ENCODE measurements around the gene WDR36.
A peak's percentile ranks its signal among the peaks of the same experiment; 100 is the strongest.

Gene WDR36

DNA sequence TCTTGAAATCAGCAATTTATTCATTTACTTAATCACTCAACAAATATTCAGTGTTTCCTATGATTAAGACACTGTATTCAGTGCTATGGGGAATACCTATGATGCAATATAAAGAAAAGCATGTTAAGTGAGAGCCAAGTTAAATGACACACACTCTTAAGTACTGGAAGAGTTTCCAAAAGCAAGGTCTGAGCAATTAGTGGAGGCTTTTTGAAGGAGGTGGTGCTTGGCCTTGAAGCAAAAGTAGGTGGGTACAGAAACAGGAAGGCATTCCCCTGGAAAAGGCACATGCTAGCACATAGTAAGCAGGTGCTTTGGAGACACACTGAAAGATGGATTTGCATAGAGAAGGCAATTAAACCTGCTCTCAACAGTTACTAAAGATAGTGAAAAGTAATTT, 16.6 kb upstream of the WDR36 start:
- Mint-ChIP-seq H3K4me3 (no peak overlapping the region), H3K9me3 (no peaks in the 10 kb centered on the region), H3K27ac (no peak overlapping the region), H3K27me3 (ENCODE audit: low read depth) (peaks cover 58% of the 10 kb centered on the region), H3K36me3 (ENCODE audit: low read depth) (no peaks in the 10 kb centered on the region), H3K4me1 (ENCODE audit: low read depth) (peaks cover 13% of the 10 kb centered on the region)

DNA sequence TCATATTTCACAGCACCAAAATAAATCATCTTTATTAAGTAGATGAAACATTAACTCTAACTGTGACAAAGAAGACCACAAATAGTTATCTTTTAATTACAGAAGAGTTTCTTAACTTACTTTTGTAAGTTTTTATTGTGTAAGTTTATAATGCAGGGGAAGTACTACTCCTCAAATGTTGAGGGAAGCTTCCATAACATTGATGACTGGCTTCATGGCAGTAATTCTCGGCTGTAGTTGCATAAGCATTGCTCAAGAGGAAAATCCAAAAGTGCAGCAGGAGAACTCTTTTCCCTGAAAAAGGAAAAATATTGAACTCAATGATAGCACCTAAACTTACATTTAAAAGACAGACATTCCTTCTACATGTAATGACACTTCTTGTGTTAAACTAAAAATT, 16.1 kb upstream of the WDR36 start:
- H3K27ac Mint-ChIP-seq = no peak overlapping the region
- no peak overlapping the region for H3K4me3 Mint-ChIP-seq
- H3K9me3 Mint-ChIP-seq = no peaks in the 10 kb centered on the region
- H3K4me1 Mint-ChIP-seq (ENCODE audit: low read depth) = peaks cover 10% of the 10 kb centered on the region
- no peaks in the 10 kb centered on the region for H3K36me3 Mint-ChIP-seq (ENCODE audit: low read depth)
- peaks cover 55% of the 10 kb centered on the region for H3K27me3 Mint-ChIP-seq (ENCODE audit: low read depth)

DNA sequence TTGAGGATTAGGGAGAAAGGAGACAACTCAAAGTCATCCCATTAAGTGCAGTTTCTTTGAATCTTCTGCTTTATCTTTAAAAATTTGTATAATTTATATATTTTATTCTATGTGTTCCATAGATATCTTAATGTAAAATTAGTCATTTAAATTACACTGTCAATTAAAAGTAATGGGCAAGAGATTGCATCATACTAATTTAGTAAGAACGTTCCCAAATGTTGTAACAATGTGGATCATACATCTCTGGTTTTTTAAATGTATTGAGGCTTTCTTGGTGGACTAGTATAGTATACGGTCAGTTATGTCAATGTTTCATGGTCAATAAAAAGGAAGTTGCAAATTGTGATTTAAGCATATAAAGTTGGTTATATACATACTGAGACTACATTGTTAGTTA, 14.5 kb upstream of the WDR36 start:
- Mint-ChIP-seq H3K4me3 (no peak overlapping the region), H3K27ac (no peak overlapping the region), H3K36me3 (ENCODE audit: low read depth) (no peaks in the 10 kb centered on the region), H3K4me1 (ENCODE audit: low read depth) (peaks cover 7% of the 10 kb centered on the region), H3K9me3 (no peaks in the 10 kb centered on the region), H3K27me3 (ENCODE audit: low read depth) (peaks cover 51% of the 10 kb centered on the region)

DNA sequence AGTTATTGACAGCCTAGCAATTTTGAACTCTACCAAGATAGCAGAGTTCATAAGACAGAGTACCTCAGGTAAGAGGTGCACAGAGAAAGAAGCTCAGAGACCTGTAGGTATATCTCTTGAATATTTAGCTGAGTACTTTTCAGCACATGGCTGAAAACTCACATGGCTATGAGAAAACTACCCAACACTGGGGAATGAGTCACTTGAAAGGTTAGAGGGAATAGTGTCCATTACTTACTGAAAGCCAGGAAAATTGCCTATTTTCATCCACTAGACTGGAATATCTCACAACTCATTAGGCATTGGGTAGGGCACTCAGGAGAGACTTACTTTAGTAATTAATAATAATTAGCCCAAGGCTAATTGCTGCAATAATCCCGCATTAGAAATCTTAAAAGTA, 12.3 kb upstream of the WDR36 start:
- Mint-ChIP-seq H3K4me1 (ENCODE audit: low read depth) (no peaks in the 10 kb centered on the region), H3K4me3 (no peak overlapping the region), H3K27ac (no peak overlapping the region), H3K9me3 (no peaks in the 10 kb centered on the region), H3K27me3 (ENCODE audit: low read depth) (peaks cover 50% of the 10 kb centered on the region), H3K36me3 (ENCODE audit: low read depth) (no peaks in the 10 kb centered on the region)

DNA sequence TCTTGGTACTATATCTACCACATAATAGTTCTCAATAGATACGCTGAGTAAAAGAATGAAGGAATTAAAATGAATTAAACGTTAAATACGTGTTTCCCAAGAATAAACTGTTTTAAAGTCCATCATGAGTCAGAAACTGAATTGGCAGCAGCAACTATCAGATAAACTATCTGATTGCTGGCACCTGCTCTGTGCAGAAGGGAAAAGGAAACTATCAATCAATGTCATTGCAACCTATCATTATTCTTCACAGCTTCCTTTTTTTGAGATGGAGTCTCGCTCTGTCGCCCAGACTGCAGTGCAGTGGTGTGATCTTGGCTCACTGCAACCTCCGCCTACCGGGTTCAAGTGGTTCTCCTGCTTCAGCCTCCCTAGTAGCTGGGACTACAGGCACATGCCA, 8.8 kb upstream of the WDR36 start:
- Mint-ChIP-seq H3K4me1 (ENCODE audit: low read depth) (no peaks in the 10 kb centered on the region), H3K36me3 (ENCODE audit: low read depth) (no peaks in the 10 kb centered on the region), H3K27me3 (ENCODE audit: low read depth) (peaks cover 40% of the 10 kb centered on the region), H3K9me3 (no peaks in the 10 kb centered on the region), H3K27ac (no peak overlapping the region), H3K4me3 (no peak overlapping the region)

DNA sequence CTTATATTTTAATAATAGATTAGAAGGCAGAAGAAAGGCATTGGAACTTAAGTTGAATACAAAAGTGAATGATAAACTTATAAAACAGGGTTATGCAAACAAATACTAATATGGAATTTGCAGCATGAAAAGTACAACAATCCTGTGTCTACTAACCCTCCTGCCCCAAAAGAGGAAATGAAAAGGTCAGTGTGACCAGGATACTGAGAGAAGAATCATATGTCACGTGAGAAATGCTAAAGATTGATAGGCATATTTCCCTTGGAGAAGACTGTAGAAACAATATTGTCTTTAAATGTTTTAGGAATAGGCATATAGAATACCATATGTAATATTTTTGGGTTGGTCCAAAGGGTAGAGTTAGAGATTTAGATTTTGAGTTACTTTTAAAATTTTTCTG, 3.8 kb downstream of the WDR36 start:
- Mint-ChIP-seq H3K9me3 (peaks cover 3% of the 10 kb centered on the region), H3K27me3 (ENCODE audit: low read depth) (peaks cover 3% of the 10 kb centered on the region)

DNA sequence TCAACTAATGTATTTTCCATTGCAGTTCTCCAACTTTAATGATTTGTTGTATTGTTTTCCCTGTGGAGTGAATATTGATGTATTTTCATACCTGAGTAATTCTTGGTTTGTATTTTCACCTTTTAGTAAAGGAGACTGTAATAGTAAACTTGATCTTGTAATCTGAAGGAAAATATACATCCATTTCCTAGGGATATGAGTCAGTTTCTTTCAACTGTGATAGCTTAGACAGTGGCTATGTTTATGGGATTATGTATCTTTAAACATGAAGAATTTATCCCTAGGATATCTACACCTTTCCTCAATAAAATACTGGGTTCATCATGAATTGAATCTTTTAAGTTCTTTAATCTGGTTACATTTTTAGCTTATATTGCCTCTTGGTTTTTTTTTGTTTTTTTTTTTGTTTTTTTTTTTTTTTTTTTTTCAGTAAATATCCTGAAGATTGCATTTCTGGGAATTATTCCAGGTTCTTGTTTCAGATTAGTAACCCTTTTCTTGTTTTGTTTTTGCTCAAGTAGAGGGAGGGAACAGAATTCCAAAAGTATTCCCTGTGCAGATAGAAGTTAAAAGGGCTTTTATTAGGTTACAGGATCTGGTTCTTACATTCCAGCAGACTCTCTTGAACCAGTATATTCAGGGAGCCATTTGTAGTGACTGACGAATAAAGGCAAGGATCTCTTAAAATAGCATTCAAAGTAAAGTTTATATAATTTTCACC, 7.1 kb downstream of the WDR36 start:
- H3K4me1 Mint-ChIP-seq (ENCODE audit: low read depth) = peaks cover 13% of the 10 kb centered on the region
- H3K4me3 Mint-ChIP-seq = no peak overlapping the region
- H3K27me3 Mint-ChIP-seq (ENCODE audit: low read depth) = no peaks in the 10 kb centered on the region
- H3K9me3 Mint-ChIP-seq = no peaks in the 10 kb centered on the region
- no peak overlapping the region for H3K27ac Mint-ChIP-seq
- peaks cover 20% of the 10 kb centered on the region for H3K36me3 Mint-ChIP-seq (ENCODE audit: low read depth)

More for the DNA sequence above, 3.8 kb downstream of the WDR36 start:
- Mint-ChIP-seq H3K36me3 (ENCODE audit: low read depth) (peaks cover 7% of the 10 kb centered on the region), H3K4me3 (no peak overlapping the region), H3K4me1 (ENCODE audit: low read depth) (peaks cover 30% of the 10 kb centered on the region), H3K27ac (no peak overlapping the region)

DNA sequence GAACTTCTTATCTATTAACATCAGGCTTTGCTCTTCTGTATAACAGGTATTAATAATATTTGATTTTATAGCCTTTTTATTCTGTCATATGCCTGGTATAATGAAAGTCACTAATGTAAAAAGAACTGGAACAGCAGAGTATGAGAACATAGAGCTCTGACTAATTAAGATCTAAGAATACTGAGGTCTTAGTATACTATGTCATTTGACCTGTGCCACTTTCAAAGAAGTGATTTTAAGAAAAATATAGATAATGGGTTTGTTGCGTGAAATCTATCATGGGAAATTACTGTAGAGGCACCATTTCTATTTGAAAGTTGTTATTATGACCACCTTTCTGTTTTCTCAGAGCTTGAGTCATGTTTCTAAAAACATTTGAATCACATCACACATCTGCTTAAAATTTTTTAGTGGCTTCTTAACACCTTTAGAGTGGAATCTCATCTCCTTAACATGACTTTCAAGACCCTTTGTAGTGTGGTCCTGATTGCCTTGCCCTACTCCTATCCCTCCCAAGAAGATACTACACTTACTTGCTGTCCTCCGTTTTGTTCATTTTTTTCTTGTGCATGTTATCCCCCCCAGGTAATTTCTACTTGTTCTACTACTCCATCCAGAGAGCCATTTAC, 14.3 kb downstream of the WDR36 start:
- H3K9me3 Mint-ChIP-seq = no peaks in the 10 kb centered on the region
- H3K36me3 Mint-ChIP-seq (ENCODE audit: low read depth) = peaks cover 36% of the 10 kb centered on the region
- H3K4me3 Mint-ChIP-seq = no peak overlapping the region
- no peaks in the 10 kb centered on the region for H3K4me1 Mint-ChIP-seq (ENCODE audit: low read depth)
- H3K27ac Mint-ChIP-seq = no peak overlapping the region
- no peaks in the 10 kb centered on the region for H3K27me3 Mint-ChIP-seq (ENCODE audit: low read depth)

DNA sequence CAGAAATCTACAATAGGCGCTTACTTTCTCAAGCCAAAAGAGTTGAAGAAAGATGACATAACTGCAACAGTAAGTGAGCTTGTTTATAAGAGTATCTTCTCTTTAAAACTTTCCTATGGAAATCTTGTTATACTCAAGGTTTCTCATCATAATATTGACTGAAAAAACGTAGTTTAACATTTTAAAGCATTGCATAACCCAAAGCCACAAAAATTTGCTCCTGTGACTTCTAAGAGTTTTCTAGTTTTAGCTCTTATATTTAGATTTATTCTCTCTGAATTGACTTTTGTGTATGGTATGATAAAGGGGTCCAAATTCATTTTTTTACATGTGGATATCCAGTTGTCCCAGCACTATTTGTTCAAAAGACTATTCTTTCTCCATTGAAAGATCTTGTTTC, 15.2 kb downstream of the WDR36 start:
- no peaks in the 10 kb centered on the region for H3K27me3 Mint-ChIP-seq (ENCODE audit: low read depth)
- peaks cover 36% of the 10 kb centered on the region for H3K36me3 Mint-ChIP-seq (ENCODE audit: low read depth)
- H3K27ac Mint-ChIP-seq = no peak overlapping the region
- H3K4me3 Mint-ChIP-seq = no peak overlapping the region
- no peaks in the 10 kb centered on the region for H3K4me1 Mint-ChIP-seq (ENCODE audit: low read depth)
- H3K9me3 Mint-ChIP-seq = no peaks in the 10 kb centered on the region

DNA sequence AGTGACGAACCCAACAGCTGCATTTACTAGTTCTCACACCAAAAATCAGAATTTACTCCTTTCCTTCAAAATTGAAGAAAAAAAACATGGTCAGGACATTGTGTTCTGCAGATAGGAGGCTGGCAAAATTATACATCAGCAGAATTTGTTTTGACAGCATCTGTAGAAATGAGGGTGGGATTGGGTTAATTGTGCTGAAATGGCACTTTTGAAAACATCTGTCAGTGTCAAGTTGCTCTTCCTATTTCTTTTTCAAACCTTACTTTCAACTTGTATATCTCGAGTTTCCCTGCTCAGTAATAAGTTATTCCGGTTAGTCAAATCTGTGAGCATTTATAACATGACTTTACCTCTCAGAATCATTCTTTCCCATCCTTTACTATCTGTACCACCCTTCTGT, 19.8 kb downstream of the WDR36 start:
- Mint-ChIP-seq H3K27me3 (ENCODE audit: low read depth) (no peaks in the 10 kb centered on the region), H3K9me3 (no peaks in the 10 kb centered on the region), H3K4me1 (ENCODE audit: low read depth) (peaks cover under 1% of the 10 kb centered on the region), H3K27ac (peak overlapping the region; percentile 3), H3K36me3 (ENCODE audit: low read depth) (peaks cover 29% of the 10 kb centered on the region), H3K4me3 (no peak overlapping the region)

DNA sequence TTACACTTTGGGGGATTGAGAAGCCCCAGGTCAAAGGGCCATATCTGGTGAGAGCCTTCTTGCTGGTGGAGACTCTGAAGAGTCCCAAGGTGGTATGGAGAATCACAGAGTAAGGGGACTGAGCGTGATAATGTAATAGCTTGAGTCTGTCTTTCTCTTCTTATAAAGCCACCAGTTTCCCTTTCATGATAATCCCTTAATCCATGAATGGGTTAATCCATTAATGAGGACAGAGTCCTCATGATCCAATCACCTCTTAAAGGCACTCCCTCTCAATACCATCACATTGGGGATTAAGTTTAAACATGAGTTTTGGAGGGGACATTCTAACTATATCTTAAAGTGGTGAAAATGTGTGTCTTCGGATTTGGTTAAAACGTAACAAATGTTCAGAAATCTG, 21.5 kb downstream of the WDR36 start:
- Mint-ChIP-seq H3K27ac (no peak overlapping the region), H3K4me3 (no peak overlapping the region), H3K9me3 (no peaks in the 10 kb centered on the region), H3K27me3 (ENCODE audit: low read depth) (no peaks in the 10 kb centered on the region), H3K4me1 (ENCODE audit: low read depth) (peaks cover 3% of the 10 kb centered on the region), H3K36me3 (ENCODE audit: low read depth) (peaks cover 27% of the 10 kb centered on the region)

DNA sequence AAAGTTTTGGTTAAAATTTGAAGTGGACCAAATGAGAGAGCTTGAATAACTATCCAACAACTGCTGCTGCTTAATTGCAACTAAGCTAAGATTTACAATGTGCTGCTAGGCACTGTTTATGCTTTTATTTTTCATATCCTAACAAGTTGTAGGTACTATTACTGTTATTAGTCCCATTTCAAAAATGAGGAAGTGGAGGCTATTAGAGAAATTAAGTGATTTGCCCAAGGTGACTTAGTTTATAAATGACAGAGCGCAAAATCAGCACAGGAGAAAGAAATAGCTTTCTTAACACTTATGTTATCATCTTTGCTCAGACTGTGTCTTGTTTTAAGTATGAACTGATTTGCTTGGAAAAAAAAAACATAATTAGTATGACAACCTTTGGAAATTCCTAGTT, 23.1 kb downstream of the WDR36 start:
- no peak overlapping the region for H3K4me3 Mint-ChIP-seq
- H3K36me3 Mint-ChIP-seq (ENCODE audit: low read depth) = peaks cover 35% of the 10 kb centered on the region
- no peaks in the 10 kb centered on the region for H3K9me3 Mint-ChIP-seq
- H3K4me1 Mint-ChIP-seq (ENCODE audit: low read depth) = peaks cover 3% of the 10 kb centered on the region
- no peak overlapping the region for H3K27ac Mint-ChIP-seq
- H3K27me3 Mint-ChIP-seq (ENCODE audit: low read depth) = no peaks in the 10 kb centered on the region

DNA sequence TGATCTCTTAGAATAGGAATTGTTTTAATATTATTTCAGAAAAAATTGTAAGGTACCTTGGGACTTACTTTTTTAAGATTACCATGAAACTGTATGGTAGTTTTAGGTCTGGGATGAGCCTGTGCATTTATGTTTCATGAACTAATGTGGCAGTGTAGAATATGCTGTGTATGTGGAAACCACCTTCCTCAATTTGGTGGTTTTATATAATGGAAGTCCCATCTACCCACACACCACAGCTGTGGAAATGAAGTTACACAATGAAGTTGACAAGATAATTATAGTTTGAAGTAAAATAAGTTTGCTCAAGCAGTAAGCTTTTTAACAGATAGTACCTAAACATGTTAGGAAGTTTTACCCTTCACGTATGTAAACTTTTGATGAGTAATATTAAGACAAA, 24.4 kb downstream of the WDR36 start:
- Mint-ChIP-seq H3K4me3 (no peak overlapping the region), H3K27me3 (ENCODE audit: low read depth) (no peaks in the 10 kb centered on the region), H3K36me3 (ENCODE audit: low read depth) (peaks cover 40% of the 10 kb centered on the region), H3K27ac (no peak overlapping the region), H3K9me3 (no peaks in the 10 kb centered on the region), H3K4me1 (ENCODE audit: low read depth) (peaks cover 3% of the 10 kb centered on the region)

DNA sequence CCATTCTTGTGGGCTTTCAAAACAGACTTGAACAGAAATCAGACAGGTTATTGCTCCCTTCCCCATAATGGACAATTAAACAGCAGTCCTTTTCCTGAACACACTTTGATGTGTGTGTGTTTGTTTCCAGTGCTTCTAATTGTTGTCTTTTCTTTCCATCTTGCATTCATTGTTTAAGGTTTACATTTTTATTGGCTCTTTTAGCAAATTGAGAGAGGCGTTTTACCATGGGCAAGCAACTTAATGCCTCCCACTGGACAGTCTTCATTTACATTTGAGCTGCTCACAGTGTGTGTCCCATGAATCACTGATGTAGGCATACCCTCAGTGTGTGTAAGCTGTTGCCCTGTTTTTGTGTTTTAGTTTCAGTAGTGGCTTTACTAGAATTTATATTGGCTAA, 25.0 kb downstream of the WDR36 start:
- Mint-ChIP-seq H3K36me3 (ENCODE audit: low read depth) (peaks cover 43% of the 10 kb centered on the region), H3K4me1 (ENCODE audit: low read depth) (peaks cover 3% of the 10 kb centered on the region), H3K27ac (no peak overlapping the region), H3K9me3 (no peaks in the 10 kb centered on the region), H3K27me3 (ENCODE audit: low read depth) (no peaks in the 10 kb centered on the region), H3K4me3 (no peak overlapping the region)

DNA sequence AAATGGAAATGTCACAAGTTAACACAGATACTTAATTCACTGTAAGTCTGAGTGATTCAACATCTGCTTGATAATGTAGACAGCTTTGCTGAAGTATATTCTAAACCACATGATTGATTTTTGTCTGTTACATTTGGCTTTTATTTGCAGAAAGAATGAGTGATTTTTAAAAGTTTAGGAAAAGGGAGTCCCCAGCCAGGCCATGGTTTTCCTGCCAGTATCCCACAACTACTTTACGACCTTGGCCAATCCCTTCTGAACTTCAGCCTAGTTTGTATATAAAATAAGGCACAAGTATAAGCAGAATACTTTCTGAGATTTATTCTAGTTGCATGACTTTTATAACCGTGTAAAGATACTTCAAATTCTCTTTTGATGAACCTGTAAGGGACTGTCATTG, 27.1 kb downstream of the WDR36 start:
- H3K36me3 Mint-ChIP-seq (ENCODE audit: low read depth) = peaks cover 41% of the 10 kb centered on the region
- peaks cover 5% of the 10 kb centered on the region for H3K4me1 Mint-ChIP-seq (ENCODE audit: low read depth)
- H3K4me3 Mint-ChIP-seq = no peak overlapping the region
- no peaks in the 10 kb centered on the region for H3K27me3 Mint-ChIP-seq (ENCODE audit: low read depth)
- no peaks in the 10 kb centered on the region for H3K9me3 Mint-ChIP-seq
- no peak overlapping the region for H3K27ac Mint-ChIP-seq

All from T-helper 1 cell treated with Interleukin-12 subunit alpha and Interleukin-12 subunit beta and Interleukin-4 antibody, amounts not matched to agents 30 μg/mL and 1 μg/mL, for 36 hours (primary cell).